H1 (cell line): Measurements from ENCODE around the gene CCDC141. TPM values are rescaled to one million over a fixed set of nuclear protein-coding genes. Genes with fewer than 3 reads are reported as not detected.

Experiments
- CTCF ChIA-PET: fragments of 300-600 bp; sonication (Branson Sonifier 250); formaldehyde crosslinking; loops from one replicate; lab custom pipeline; 2021; ENCODE audit not compliant: partially characterized antibody; lab: Charles Lee
- POLR2A ChIA-PET: fragments of 300-600 bp; sonication (Branson Sonifier 250); formaldehyde crosslinking; loops from one replicate; lab custom pipeline; 2021; ENCODE audit warnings: inconsistent platforms; ENCODE audit not compliant: partially characterized antibody; lab: Charles Lee
- DNase-seq, 2 experiments: peaks; one replicate each; pipeline versions ENCODE4 v3.0.0 to v3.0.0-alpha.2; 2010 to 2022; ENCODE audit warnings: low spot score in 2 of 2, low read depth in 1 of 2, mixed read lengths in 1 of 2
- FAIRE-seq: peaks from 2 replicates; lab custom pipeline; 2011; peaks lifted over from hg19 to GRCh38; lab: Jason Lieb, UNC
- H2AFZ ChIP-seq: 2 replicates; pipeline ENCODE4 v1.8.1; 2012; ENCODE audit warnings: low read length, inconsistent platforms
- H2AK5ac ChIP-seq: 2 replicates; pipeline ENCODE4 v1.6.1; 2013; ENCODE audit warnings: low read depth, low read length
- H2BK120ac ChIP-seq: replicated peaks from 2 replicates; pipeline ENCODE3; 2013; ENCODE audit warnings: low read depth, low read length, inconsistent platforms
- H2BK12ac ChIP-seq: 2 replicates; pipeline ENCODE4 v1.6.1; 2013; ENCODE audit warnings: low read depth, low read length
- H2BK15ac ChIP-seq: 2 replicates; pipeline ENCODE4 v1.6.1; 2013; ENCODE audit warnings: low read length
- H2BK20ac ChIP-seq: 2 replicates; pipeline ENCODE4 v1.6.1; 2013; ENCODE audit warnings: low read length
- H2BK5ac ChIP-seq: 2 replicates; pipeline ENCODE4 v1.6.1; 2013; ENCODE audit warnings: low read depth, low read length
- H3K14ac ChIP-seq: 2 replicates; pipeline ENCODE4 v1.6.1; 2013; ENCODE audit warnings: inconsistent platforms; ENCODE audit not compliant: insufficient read length
- H3K18ac ChIP-seq: 2 replicates; pipeline ENCODE4 v1.6.1; 2013; ENCODE audit warnings: low read length; ENCODE audit errors: extremely low read depth
- H3K23ac ChIP-seq: 2 replicates; pipeline ENCODE4 v1.6.1; 2013; ENCODE audit warnings: inconsistent platforms; ENCODE audit not compliant: insufficient read length
- H3K23me2 ChIP-seq: 2 replicates; pipeline ENCODE4 v1.6.1; 2013; ENCODE audit warnings: low read depth, low read length
- H3K27ac ChIP-seq: 2 replicates; pipeline ENCODE4 v1.6.1; 2011; ENCODE audit warnings: low read depth, low read length, inconsistent platforms
- H3K27me3 ChIP-seq, 4 experiments: replicated peaks in 1 of 4; 1 replicate in 1 of 4; 2 replicates in 3 of 4; pipeline versions ENCODE4 v1.6.1 to v1.8.1; 2011 to 2013; ENCODE audit warnings: low read length in 3 of 4, mild to moderate bottlenecking in 3 of 4, inconsistent platforms in 2 of 4, mixed read lengths in 2 of 4, moderate library complexity in 1 of 4; ENCODE audit not compliant: control insufficient read depth in 3 of 4, insufficient read depth in 3 of 4; ENCODE audit errors: extremely low read depth in 1 of 4
- H3K36me3 ChIP-seq, 4 experiments: 2 replicates each; pipeline versions ENCODE4 v1.6.1 to v1.8.1; 2011 to 2013; ENCODE audit warnings: mild to moderate bottlenecking in 4 of 4, low read length in 3 of 4, moderate library complexity in 2 of 4, control low read depth in 1 of 4, inconsistent platforms in 1 of 4; ENCODE audit not compliant: insufficient read depth in 4 of 4, control insufficient read depth in 2 of 4
- H3K4ac ChIP-seq: replicated peaks from 2 replicates; pipeline ENCODE3; 2013; ENCODE audit warnings: low read length, low read depth, mixed read lengths, inconsistent platforms; ENCODE audit not compliant: insufficient read length
- H3K4me1 ChIP-seq, 4 experiments: replicated peaks in 1 of 4; 1 replicate in 1 of 4; 2 replicates in 3 of 4; pipeline versions ENCODE4 v1.6.1 to v1.8.1; 2011 to 2013; ENCODE audit warnings: low read length in 3 of 4, inconsistent platforms in 2 of 4, mixed read lengths in 1 of 4; ENCODE audit not compliant: insufficient read depth in 4 of 4, control insufficient read depth in 3 of 4
- H3K4me2 ChIP-seq, 2 experiments: 2 replicates each; pipeline versions ENCODE4 v1.6.1 to v1.8.1; 2011 to 2013; ENCODE audit warnings: low read depth in 2 of 2, low read length in 2 of 2, control low read depth in 1 of 2, inconsistent platforms in 1 of 2, mild to moderate bottlenecking in 1 of 2; ENCODE audit not compliant: insufficient read depth in 1 of 2
- H3K4me3 ChIP-seq, 4 experiments: fragments of 200-600, 300-600 bp in 1 of 4; sonication (generic), shearing (Covaris generic), sonication (Bioruptor Twin) in 1 of 4; 2 replicates each; pipeline versions ENCODE4 v1.5.1 to v1.8.1; 2011 to 2016; ENCODE audit warnings: low read length in 4 of 4, low read depth in 3 of 4, control low read depth in 2 of 4, inconsistent platforms in 2 of 4, mild to moderate bottlenecking in 2 of 4, mixed read lengths in 1 of 4, moderate library complexity in 1 of 4; ENCODE audit not compliant: insufficient read depth in 2 of 4; ENCODE audit errors: extremely low read depth in 1 of 4
- H3K56ac ChIP-seq: replicated peaks from 2 replicates; pipeline ENCODE3; 2013; ENCODE audit warnings: low read depth, mild to moderate bottlenecking, mixed read lengths, low read length, inconsistent platforms; ENCODE audit not compliant: insufficient read length
- H3K79me1 ChIP-seq: 2 replicates; pipeline ENCODE4 v1.6.1; 2013; ENCODE audit warnings: low read depth, low read length, control low read depth
- H3K79me2 ChIP-seq, 2 experiments: 2 replicates each; pipeline versions ENCODE4 v1.6.1 to v1.8.1; 2012 to 2013; ENCODE audit warnings: low read length in 2 of 2, mild to moderate bottlenecking in 2 of 2, inconsistent platforms in 1 of 2; ENCODE audit not compliant: insufficient read depth in 2 of 2, control insufficient read depth in 1 of 2
- H3K9ac ChIP-seq, 4 experiments: replicated peaks in 1 of 4; 1 replicate in 1 of 4; 2 replicates in 3 of 4; pipeline versions ENCODE4 v1.6.1 to v1.8.1; 2011 to 2013; ENCODE audit warnings: low read depth in 3 of 4, low read length in 3 of 4, control low read depth in 2 of 4, mild to moderate bottlenecking in 2 of 4, moderate library complexity in 2 of 4, inconsistent platforms in 1 of 4; ENCODE audit errors: extremely low read depth in 1 of 4
- H3K9me3 ChIP-seq, 2 experiments: 2 replicates each; pipeline versions ENCODE4 v1.6.1 to v1.8.1; 2012 to 2013; ENCODE audit warnings: mild to moderate bottlenecking in 2 of 2, moderate library complexity in 2 of 2, control low read depth in 1 of 2, inconsistent platforms in 1 of 2, low read depth in 1 of 2, low read length in 1 of 2, mixed read lengths in 1 of 2; ENCODE audit not compliant: insufficient read depth in 2 of 2
- H4K20me1 ChIP-seq, 2 experiments: replicated peaks in 1 of 2; 2 replicates each; pipeline versions ENCODE3 to v1.8.1; 2011 to 2013; ENCODE audit warnings: inconsistent platforms in 2 of 2, low read length in 2 of 2, mild to moderate bottlenecking in 1 of 2; ENCODE audit not compliant: insufficient read depth in 2 of 2, control insufficient read depth in 1 of 2
- H4K5ac ChIP-seq: 2 replicates; pipeline ENCODE4 v1.6.1; 2013; ENCODE audit warnings: low read length, low read depth, mixed read lengths, inconsistent platforms; ENCODE audit not compliant: insufficient read length
- H4K8ac ChIP-seq: 2 replicates; pipeline ENCODE4 v1.8.0; 2013; ENCODE audit warnings: mild to moderate bottlenecking, moderate library complexity, low read length, inconsistent platforms; ENCODE audit not compliant: insufficient read depth; ENCODE audit errors: extremely low read depth
- H4K91ac ChIP-seq: replicated peaks from 2 replicates; pipeline ENCODE3; 2013; ENCODE audit warnings: low read length, mixed read lengths, inconsistent platforms; ENCODE audit not compliant: insufficient read length
- PHF8 ChIP-seq: fragments of 200-600 bp; sonication (generic); conservative IDR thresholded peaks from 2 replicates; pipeline ENCODE4 v1.7.1; 2012; ENCODE audit warnings: low read depth, mild to moderate bottlenecking, inconsistent platforms, low read length, moderate library complexity
- RFX5 ChIP-seq: IDR thresholded peaks from 2 replicates; pipeline ENCODE4 v1.6.1; 2011; ENCODE audit warnings: low read depth, low read length, improper control_type of control experiment, borderline replicate concordance
- WGBS, 2 experiments: shearing (Covaris generic) in 1 of 2; methylation state at CpG; one replicate each; pipeline versions ENCODE4 v1.1.6 to v1.1.7; 2013 to 2015; ENCODE audit warnings: low lambda C conversion rate in 2 of 2, mixed read lengths in 2 of 2, inconsistent platforms in 1 of 2, low coverage in 1 of 2, missing lambda C conversion rate in 1 of 2; ENCODE audit not compliant: insufficient replicate concordance in 2 of 2, insufficient coverage in 1 of 2, insufficient read length in 1 of 2; ENCODE audit errors: extremely low coverage in 1 of 2, missing lambda C conversion rate in 1 of 2; 5-methylcytosine and 5-hydroxymethylcytosine counted together
- polyA plus RNA-seq, 7 experiments: library from polyadenylated mRNA; depleted of rRNA in 3 of 7; stranded (reverse) in 5 of 7; unstranded in 2 of 7; fragments of >200 nt in 5 of 7; fragments of 200-250 nt in 2 of 7; gene quantifications; 1 replicate in 5 of 7; 2 replicates in 1 of 7; 4 replicates in 1 of 7; pipeline versions ENCODE4 v1.2.1 to v1.2.3, GENCODE V29; 2011 to 2013; ENCODE audit warnings: missing spikeins in 2 of 7, mixed read lengths in 2 of 7
- total RNA-seq: library from RNA; stranded (reverse); fragmentation: NEBNext Ultra II Directional; extraction: Animal tissue kit (Norgen Biotek cat#: 25700); gene quantifications from 2 replicates; pipeline ENCODE4 v1.2.1, GENCODE V29; 2021

The CCDC141 gene
- total and polyA plus RNA-seq, 2 of the 8 experiments (the other 6 are each of a cell fraction or from before 2014, with no cell fraction given): 0.56 to 21.6 TPM

GRCh38 chr2:178915423-178916173, 134.3 kb downstream of the CCDC141 start:
- Histone ChIP-seq H2AK5ac (no peak overlapping the region), H2BK12ac (no peak overlapping the region), H3K4me1 (no peaks in the 10 kb centered on the region), H2BK15ac (no peak overlapping the region), H3K56ac (no peak overlapping the region), H3K27me3 (no peaks in the 10 kb centered on the region), H3K23ac (no peak overlapping the region), H3K79me1 (no peaks in the 10 kb centered on the region), H2BK20ac (no peak overlapping the region), H3K36me3 (peaks cover 0 to 3% (median 0%) of the 10 kb centered on the region in 4 experiments; a peak in 1 of 8 replicates), H3K4me2 (no peak overlapping the region), H3K18ac (no peak overlapping the region), H4K91ac (no peak overlapping the region), H3K14ac (no peak overlapping the region), H3K27ac (no peak overlapping the region), H4K20me1 (no peaks in the 10 kb centered on the region), H3K23me2 (no peaks in the 10 kb centered on the region), H4K5ac (no peak overlapping the region), H2BK120ac (no peak overlapping the region), H3K9me3 (no peaks in the 10 kb centered on the region), H3K4me3 (no peak overlapping the region), H2BK5ac (no peak overlapping the region), H3K79me2 (no peaks in the 10 kb centered on the region), H3K9ac (no peak overlapping the region), H3K4ac (no peak overlapping the region), H2AFZ (peak overlapping the region; percentile 17; the same call in 1 of the 2 replicates), H4K8ac (no peak overlapping the region)
- 45% methylated on average over 2 of the region's 2 CpGs; no CpG with 5 or more reads in 1 of the 2 experiments for WGBS, 2 experiments
- POLR2A ChIA-PET: no interaction called here
- DNase-seq (no peak), FAIRE-seq (peak; percentile 39)
- CTCF ChIA-PET: interaction anchor here (0.7 to 2.2 kb wide), 18 partner anchors 10 to 249 kb away, joined by 3 to 13 read pairs (median 4); no protein-coding TSS in a partner anchor
- TF ChIP-seq PHF8: no peak
- TF ChIP-seq RFX5: no peak
